Middle frontal gyrus (tissue), 1 donor: ENCODE measurements around the gene DCHS2.

Experiments
- DNase-seq: peaks from one replicate; pipeline ENCODE4 v3.0.0-alpha.2; 2015; ENCODE audit warnings: low spot score; ENCODE audit errors: extremely low spot score

DCHS2 gene

GRCh38 chr4:154489558-154490233 is 1.9 kb downstream of the DCHS2 start:
- DNase-seq = no peak

- DNase-seq = no peak
Observed at GRCh38 chr4:154487145-154487544, 4.5 kb downstream of the DCHS2 start.

GRCh38 chr4:154485127-154485773 is 6.3 kb downstream of the DCHS2 start:
- no peak for DNase-seq

- no peak for DNase-seq
Observed at GRCh38 chr4:154478547-154478946, 13.1 kb downstream of the DCHS2 start.

GRCh38 chr4:154478128-154478527 is 13.5 kb downstream of the DCHS2 start:
- DNase-seq = no peak

- DNase-seq = no peak
Observed at GRCh38 chr4:154476232-154476631, 15.4 kb downstream of the DCHS2 start.

GRCh38 chr4:154475820-154476219 is 15.8 kb downstream of the DCHS2 start:
- no peak for DNase-seq

- DNase-seq = no peak
Observed at GRCh38 chr4:154473497-154473896, 18.1 kb downstream of the DCHS2 start.

- DNase-seq = no peak
Observed at GRCh38 chr4:154472858-154473257, 18.7 kb downstream of the DCHS2 start.

- no peak for DNase-seq
Observed at GRCh38 chr4:154471526-154472331, 19.9 kb downstream of the DCHS2 start.

GRCh38 chr4:154471032-154471431 is 20.6 kb downstream of the DCHS2 start:
- DNase-seq = no peak

GRCh38 chr4:154467886-154468285 is 23.7 kb downstream of the DCHS2 start:
- DNase-seq = no peak

- no peak for DNase-seq
Observed at GRCh38 chr4:154466336-154466735, 25.3 kb downstream of the DCHS2 start.

- no peak for DNase-seq
Observed at GRCh38 chr4:154465085-154465484, 26.5 kb downstream of the DCHS2 start.

- no peak for DNase-seq
Observed at GRCh38 chr4:154464654-154465053, 26.9 kb downstream of the DCHS2 start.

GRCh38 chr4:154462081-154462810 is 29.4 kb downstream of the DCHS2 start:
- no peak for DNase-seq

- no peak for DNase-seq
Observed at GRCh38 chr4:154457471-154457870, 34.1 kb downstream of the DCHS2 start.

GRCh38 chr4:154456889-154457288 is 34.7 kb downstream of the DCHS2 start:
- no peak for DNase-seq

GRCh38 chr4:154456240-154456639 is 35.4 kb downstream of the DCHS2 start:
- DNase-seq = no peak

GRCh38 chr4:154455111-154455510 is 36.5 kb downstream of the DCHS2 start:
- DNase-seq = no peak

GRCh38 chr4:154454710-154455109 is 36.9 kb downstream of the DCHS2 start:
- DNase-seq = no peak
